DOHH2 (cell line): ENCODE measurements around the gene TSPO.
A peak's percentile ranks its signal among the peaks of the same experiment; 100 is the strongest.
"Not testable (repeated sequence)": the region's sequence is repeated elsewhere in the genome, so short reads cannot be mapped to it uniquely, and the experiment has no call there.

Source experiments
- H3F3A ChIP-seq: fragments of 200-600 bp; sonication (generic), shearing (Covaris generic); 2 replicates; pipeline ENCODE4 v1.6.0; 2016; ENCODE audit warnings: antibody characterized with exemption, mild to moderate bottlenecking; ENCODE audit not compliant: control insufficient read depth, insufficient read depth
- H3K27ac ChIP-seq: fragments of 200-600 bp; sonication (generic); 2 replicates; pipeline ENCODE4 v1.5.1; 2014; ENCODE audit warnings: low read depth, mild to moderate bottlenecking, low read length, moderate library complexity
- H3K27me3 ChIP-seq: fragments of 200-600 bp; sonication (generic); 2 replicates; pipeline ENCODE4 v1.6.1; 2014; ENCODE audit warnings: mild to moderate bottlenecking, low read length, mixed read lengths; ENCODE audit not compliant: control insufficient read depth
- H3K36me3 ChIP-seq: fragments of 200-600 bp; sonication (generic); 2 replicates; pipeline ENCODE4 v1.6.1; 2014; ENCODE audit warnings: mild to moderate bottlenecking, low read length, moderate library complexity, mixed read lengths; ENCODE audit not compliant: control insufficient read depth
- H3K4me1 ChIP-seq: fragments of 200-600 bp; sonication (generic); 2 replicates; pipeline ENCODE4 v1.6.1; 2014; ENCODE audit warnings: mild to moderate bottlenecking, low read length, mixed read lengths; ENCODE audit not compliant: control insufficient read depth
- H3K4me2 ChIP-seq: fragments of 200-600 bp; sonication (generic); 2 replicates; pipeline ENCODE4 v1.6.0; 2014; ENCODE audit warnings: mild to moderate bottlenecking, low read length, moderate library complexity
- H3K4me3 ChIP-seq: fragments of 200-600 bp; sonication (generic); 2 replicates; pipeline ENCODE4 v1.5.1; 2014; ENCODE audit warnings: mild to moderate bottlenecking, low read length, mixed read lengths
- H3K79me2 ChIP-seq: fragments of 200-600 bp; sonication (generic); 2 replicates; pipeline ENCODE4 v1.6.1; 2014; ENCODE audit warnings: mild to moderate bottlenecking, low read length, mixed read lengths; ENCODE audit not compliant: control insufficient read depth
- H3K9me2 ChIP-seq: fragments of 200-600 bp; sonication (generic); replicated peaks from 2 replicates; pipeline ENCODE4 v1.6.1; 2014; ENCODE audit warnings: mild to moderate bottlenecking, low read length, mixed read lengths; ENCODE audit not compliant: control insufficient read depth
- H3K9me3 ChIP-seq: fragments of 200-600 bp; sonication (generic); 2 replicates; pipeline ENCODE4 v1.6.1; 2014; ENCODE audit warnings: antibody characterized with exemption, low read length, mixed read lengths; ENCODE audit not compliant: control insufficient read depth, insufficient read depth
- H4K20me1 ChIP-seq: fragments of 200-600 bp; sonication (generic); 2 replicates; pipeline ENCODE4 v1.6.0; 2014; ENCODE audit warnings: low read depth, mild to moderate bottlenecking, antibody characterized with exemption, low read length, moderate library complexity; ENCODE audit not compliant: control insufficient read depth, insufficient read depth
- CTCF ChIP-seq: fragments of 200-600 bp; sonication (generic); IDR thresholded peaks from one replicate; pipeline ENCODE4 v1.5.1; 2014; ENCODE audit warnings: antibody characterized with exemption, mild to moderate bottlenecking, low read depth, low read length; ENCODE audit not compliant: poor library complexity, severe bottlenecking
- EZH2phosphoT487 ChIP-seq: fragments of 200-600 bp; sonication (generic); IDR thresholded peaks from 2 replicates; pipeline ENCODE4 v1.6.1; 2017; ENCODE audit warnings: borderline replicate concordance, mild to moderate bottlenecking, antibody characterized with exemption, low read length, moderate library complexity, mixed read lengths

Gene TSPO

GRCh38 chr22:43136801-43137200 lies 14.6 kb upstream of the TSPO start:
- Histone ChIP-seq H3K4me2 (no peak overlapping the region), H3K9me2 (no peaks in the 10 kb centered on the region), H3F3A (no peaks in the 10 kb centered on the region), H3K79me2 (peaks cover 19% of the 10 kb centered on the region), H3K9me3 (no peaks in the 10 kb centered on the region), H4K20me1 (peaks cover 3% of the 10 kb centered on the region; the same call in 1 of the 2 replicates), H3K27me3 (no peaks in the 10 kb centered on the region), H3K36me3 (peaks cover 84% of the 10 kb centered on the region), H3K27ac (no peak overlapping the region), H3K4me1 (peaks cover 9% of the 10 kb centered on the region), H3K4me3 (no peak overlapping the region)
- TF ChIP-seq EZH2phosphoT487 (no peak), CTCF (no peak)

GRCh38 chr22:43142880-43143562 lies 8.3 kb upstream of the TSPO start, which contains the start of gene MCAT:
Gene MCAT, minus strand, starts transcription at chr22:43143398. Its CDS starts 50 bp downstream, at chr22:43143348.
- peak within 1 kb of the TSS; percentile 25 for H3K27ac ChIP-seq
- peaks cover 32% of the 10 kb centered on the region for H3K79me2 ChIP-seq
- no peak for TF ChIP-seq EZH2phosphoT487
- no peak for TF ChIP-seq CTCF
- H3K4me2 ChIP-seq: peak within 1 kb of the TSS; percentile 76
- H3K9me3 ChIP-seq: no peaks in the 10 kb centered on the region
- H3F3A ChIP-seq: peaks cover 9% of the 10 kb centered on the region
- H3K4me1 ChIP-seq: peaks cover 33% of the 10 kb centered on the region
- H3K27me3 ChIP-seq: no peaks in the 10 kb centered on the region
- H4K20me1 ChIP-seq: peaks cover 6% of the 10 kb centered on the region; the same call in 1 of the 2 replicates
- peak within 1 kb of the TSS; percentile 100 for H3K4me3 ChIP-seq
- no peaks in the 10 kb centered on the region for H3K9me2 ChIP-seq
- H3K36me3 ChIP-seq: peaks cover 36% of the 10 kb centered on the region

- Histone ChIP-seq H3K79me2 (peaks cover 32% of the 10 kb centered on the region), H3K4me3 (no peak overlapping the region), H4K20me1 (peaks cover 6% of the 10 kb centered on the region; the same call in 1 of the 2 replicates), H3K4me2 (no peak overlapping the region), H3K27ac (no peak overlapping the region), H3F3A (peaks cover 9% of the 10 kb centered on the region), H3K9me2 (no peaks in the 10 kb centered on the region), H3K36me3 (peaks cover 19% of the 10 kb centered on the region), H3K4me1 (peaks cover 43% of the 10 kb centered on the region), H3K9me3 (no peaks in the 10 kb centered on the region), H3K27me3 (no peaks in the 10 kb centered on the region)
- TF ChIP-seq EZH2phosphoT487: no peak
- no peak for TF ChIP-seq CTCF
These were observed 6.4 kb upstream of the TSPO start for GRCh38 chr22:43144949-43145348.

GRCh38 chr22:43145371-43145770 lies 6.0 kb upstream of the TSPO start:
- not testable (repeated sequence) for H3K27me3 ChIP-seq, H4K20me1 ChIP-seq, H3K9me2 ChIP-seq, H3F3A ChIP-seq, H3K27ac ChIP-seq, H3K4me3 ChIP-seq, H3K4me2 ChIP-seq, H3K9me3 ChIP-seq
- Histone ChIP-seq H3K36me3 (peaks cover 14% of the 10 kb centered on the region), H3K79me2 (peaks cover 28% of the 10 kb centered on the region), H3K4me1 (peaks cover 43% of the 10 kb centered on the region)

- not testable (repeated sequence) for H3K9me3 ChIP-seq, H3K27me3 ChIP-seq, H3K4me3 ChIP-seq, H3K36me3 ChIP-seq, H3K9me2 ChIP-seq, H4K20me1 ChIP-seq, H3F3A ChIP-seq, H3K27ac ChIP-seq
- peak overlapping the region; percentile 68 for H3K4me2 ChIP-seq
- H3K4me1 ChIP-seq: peaks cover 46% of the 10 kb centered on the region
- H3K79me2 ChIP-seq: peaks cover 18% of the 10 kb centered on the region
These were observed 5.0 kb upstream of the TSPO start for GRCh38 chr22:43146332-43146731.
